Upper lobe of right lung (tissue), 1 donor: ENCODE results near the gene BMF. TPM values are rescaled to one million over a fixed set of nuclear protein-coding genes. Genes with fewer than 3 reads are reported as not detected.

ENCODE experiments used
- ATAC-seq: fragments of 200-7000 bp; cut with Tn5 transposase; one replicate; pipeline ENCODE4 v1.9.1; 2020; ENCODE audit warnings: mild to moderate bottlenecking, moderate library complexity
- DNase-seq: peaks from one replicate; pipeline ENCODE4 v3.0.0-alpha.2; 2020
- H3K27ac ChIP-seq: fragments of 200-600 bp; one replicate; pipeline ENCODE4 v1.8.0; 2022
- H3K27me3 ChIP-seq: fragments of 200-600 bp; one replicate; pipeline ENCODE4 v1.8.0; 2022; ENCODE audit warnings: mild to moderate bottlenecking
- H3K36me3 ChIP-seq: fragments of 200-600 bp; one replicate; pipeline ENCODE4 v1.8.0; 2022
- H3K4me1 ChIP-seq: fragments of 200-600 bp; one replicate; pipeline ENCODE4 v1.8.0; 2022
- H3K4me3 ChIP-seq: fragments of 200-600 bp; one replicate; pipeline ENCODE4 v1.8.0; 2022; ENCODE audit warnings: mild to moderate bottlenecking
- H3K9me3 ChIP-seq: fragments of 200-600 bp; one replicate; pipeline ENCODE4 v1.8.0; 2022
- intact Hi-C: fragments of 100-400 bp; cut with DNase I; formaldehyde crosslinking; loops from one replicate; pipeline ENCODE4 v1.11.0; 2022
- total RNA-seq: library from RNA; stranded (reverse); fragmentation: NEBNext Ultra II Directional; extraction: Animal tissue kit (Norgen Biotek cat#: 25700); gene quantifications from one replicate; pipeline ENCODE4 v1.2.1, GENCODE V29; 2021
- TF ChIP-seq, protein P1 (sequence below): fragments of 200-600 bp; IDR thresholded peaks from one replicate; pipeline ENCODE4 v1.8.0; 2022; ENCODE audit warnings: antibody characterized with exemption
- donor health status: DM: no; HTN: yes; CAD: no; lungs with severe emphysema.

The BMF gene
- total RNA-seq, 1 donor from 2014 or later: 15.4 TPM

DNA sequence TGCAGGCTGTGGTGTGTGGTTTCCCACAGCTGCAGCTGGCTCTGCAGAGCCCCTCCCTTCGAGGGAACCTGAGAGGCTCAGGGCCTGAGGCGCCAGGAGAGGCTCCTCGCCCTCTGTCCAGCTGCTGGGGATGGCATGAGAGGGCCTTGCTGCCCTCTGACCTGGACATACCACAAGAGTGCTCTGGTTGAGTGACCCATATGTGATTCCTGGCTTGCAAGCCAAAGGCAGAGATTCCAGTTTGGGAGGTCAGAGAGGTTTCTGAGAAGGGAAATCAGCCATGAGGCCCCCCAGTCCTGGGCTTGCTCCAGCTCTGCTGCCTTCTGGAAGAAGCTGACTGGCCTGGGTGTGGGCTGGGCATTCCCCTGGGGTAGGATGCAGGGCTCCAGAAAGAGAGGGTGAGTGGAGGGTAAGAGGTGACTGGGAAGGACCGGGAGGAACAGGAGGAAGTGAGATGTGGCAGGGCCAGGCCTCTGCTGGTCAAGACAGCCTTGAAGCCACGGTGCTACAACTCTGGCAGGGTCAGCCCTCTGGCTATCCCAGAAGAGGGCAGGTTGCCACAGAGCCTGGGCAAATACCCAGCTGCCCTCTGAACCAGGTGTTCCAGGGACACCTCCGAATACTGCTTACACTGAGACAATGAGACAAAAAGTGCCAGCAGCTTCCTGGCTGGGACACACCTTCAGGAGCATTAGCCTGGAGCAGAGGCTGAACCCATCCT is 53.7 kb downstream of the BMF start:
- Histone ChIP-seq H3K9me3 (no peaks in the 10 kb centered on the region), H3K27me3 (no peaks in the 10 kb centered on the region), H3K27ac (no peak overlapping the region), H3K4me3 (no peak overlapping the region), H3K36me3 (no peaks in the 10 kb centered on the region), H3K4me1 (peaks cover 15% of the 10 kb centered on the region)
- ATAC-seq (peak; percentile 36), DNase-seq (no peak)
- TF ChIP-seq, protein P1, sequence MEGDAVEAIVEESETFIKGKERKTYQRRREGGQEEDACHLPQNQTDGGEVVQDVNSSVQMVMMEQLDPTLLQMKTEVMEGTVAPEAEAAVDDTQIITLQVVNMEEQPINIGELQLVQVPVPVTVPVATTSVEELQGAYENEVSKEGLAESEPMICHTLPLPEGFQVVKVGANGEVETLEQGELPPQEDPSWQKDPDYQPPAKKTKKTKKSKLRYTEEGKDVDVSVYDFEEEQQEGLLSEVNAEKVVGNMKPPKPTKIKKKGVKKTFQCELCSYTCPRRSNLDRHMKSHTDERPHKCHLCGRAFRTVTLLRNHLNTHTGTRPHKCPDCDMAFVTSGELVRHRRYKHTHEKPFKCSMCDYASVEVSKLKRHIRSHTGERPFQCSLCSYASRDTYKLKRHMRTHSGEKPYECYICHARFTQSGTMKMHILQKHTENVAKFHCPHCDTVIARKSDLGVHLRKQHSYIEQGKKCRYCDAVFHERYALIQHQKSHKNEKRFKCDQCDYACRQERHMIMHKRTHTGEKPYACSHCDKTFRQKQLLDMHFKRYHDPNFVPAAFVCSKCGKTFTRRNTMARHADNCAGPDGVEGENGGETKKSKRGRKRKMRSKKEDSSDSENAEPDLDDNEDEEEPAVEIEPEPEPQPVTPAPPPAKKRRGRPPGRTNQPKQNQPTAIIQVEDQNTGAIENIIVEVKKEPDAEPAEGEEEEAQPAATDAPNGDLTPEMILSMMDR: no peak
- intact Hi-C loops: no loop called here

DNA sequence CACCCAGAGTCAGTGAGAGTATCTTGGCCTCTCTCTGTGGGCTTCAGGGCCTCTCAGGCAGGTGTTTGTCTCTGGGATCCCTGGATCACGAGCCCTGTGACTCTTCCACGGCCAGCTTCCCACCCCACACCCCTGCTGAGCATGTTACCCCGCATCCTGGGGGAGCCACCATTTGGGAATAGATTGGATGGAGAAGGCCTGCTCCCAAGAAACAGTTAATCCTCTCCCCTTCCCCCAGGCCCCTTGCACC is 54.1 kb downstream of the BMF start:
- H3K4me3 ChIP-seq: no peak overlapping the region
- no peaks in the 10 kb centered on the region for H3K9me3 ChIP-seq
- H3K36me3 ChIP-seq: no peaks in the 10 kb centered on the region
- H3K4me1 ChIP-seq: peaks cover 15% of the 10 kb centered on the region
- H3K27me3 ChIP-seq: no peaks in the 10 kb centered on the region
- intact Hi-C loops: no loop called here
- ATAC-seq: no peak
- DNase-seq: no peak
- H3K27ac ChIP-seq: no peak overlapping the region
- TF ChIP-seq, protein P1: no peak

DNA sequence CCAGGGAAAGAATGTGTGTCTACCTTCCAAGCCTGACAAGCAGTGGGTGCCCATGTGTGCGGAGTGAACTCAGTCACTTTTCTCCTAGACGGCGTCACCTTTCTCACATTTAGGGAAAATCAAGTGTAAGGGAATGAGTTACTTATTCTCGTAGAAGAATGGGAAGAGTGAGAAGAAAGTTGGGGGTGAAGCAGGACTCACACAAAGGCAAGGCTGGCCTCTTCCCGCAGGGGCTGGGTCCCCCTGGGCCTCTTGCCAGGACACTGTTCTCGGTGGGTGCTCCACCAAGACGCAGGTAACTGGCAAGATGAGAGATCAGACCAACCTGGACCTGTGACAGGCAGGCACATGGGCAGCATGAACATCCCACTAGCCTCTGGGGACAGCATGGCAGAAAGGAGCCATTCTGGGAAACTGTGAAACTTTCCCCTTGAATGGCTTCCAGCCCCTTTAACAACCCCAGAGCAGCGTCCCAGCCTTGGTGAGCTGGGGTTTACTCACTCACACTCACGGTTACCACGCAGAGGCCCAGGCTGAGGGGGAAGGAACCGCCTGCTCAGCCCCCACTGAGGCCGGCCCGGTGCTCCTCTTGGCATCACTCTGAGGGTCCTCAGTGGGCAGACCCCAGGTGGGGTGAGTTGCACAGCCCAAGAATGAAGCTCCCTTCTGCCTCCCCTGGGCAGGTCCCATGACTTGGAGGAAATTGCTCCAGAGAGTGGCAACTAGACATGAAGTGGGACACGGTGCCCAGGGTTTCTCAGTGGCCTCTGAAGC is 54.7 kb downstream of the BMF start:
- Histone ChIP-seq H3K9me3 (no peaks in the 10 kb centered on the region), H3K36me3 (no peaks in the 10 kb centered on the region), H3K27me3 (no peaks in the 10 kb centered on the region), H3K4me3 (no peak overlapping the region), H3K4me1 (peaks cover 15% of the 10 kb centered on the region), H3K27ac (no peak overlapping the region)
- ATAC-seq: no peak
- TF ChIP-seq, protein P1: no peak
- DNase-seq: no peak
- intact Hi-C loops: no loop called here

DNA sequence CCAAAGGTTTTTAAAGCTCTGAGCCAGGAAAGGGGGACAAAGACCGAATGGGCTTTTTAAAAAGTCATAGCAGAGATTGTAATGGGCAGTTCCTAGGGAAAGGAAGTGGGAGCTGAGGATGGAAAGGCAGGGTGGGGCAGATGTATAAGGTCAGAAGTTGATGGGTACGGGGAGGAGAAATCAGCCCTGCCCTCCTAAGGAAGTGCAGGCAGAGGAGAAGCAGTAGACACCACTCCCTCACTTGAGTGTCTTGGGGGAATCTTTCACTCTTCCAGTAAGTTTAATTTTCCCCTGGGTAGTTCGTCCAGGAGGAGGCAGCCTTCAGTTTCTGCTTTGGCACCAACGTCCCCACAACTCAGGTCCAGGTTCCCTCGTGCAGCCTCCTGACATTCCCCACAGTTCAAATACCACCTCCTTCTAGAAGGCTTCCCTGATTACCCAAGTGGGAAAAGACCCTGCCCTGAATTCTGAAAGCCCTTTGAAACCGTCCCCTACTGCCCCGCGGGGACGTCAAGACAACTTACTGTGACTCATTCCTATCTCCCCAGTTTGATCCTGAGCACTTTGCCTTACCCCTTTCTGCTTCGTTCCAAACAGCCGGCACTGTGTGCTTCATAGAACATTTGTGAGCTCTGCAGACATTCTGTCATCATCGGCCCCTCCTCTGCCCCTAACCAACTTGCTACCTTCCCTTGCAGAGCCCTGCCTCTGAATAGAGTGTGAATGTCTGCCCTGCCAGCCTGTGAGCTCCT is 55.4 kb downstream of the BMF start:
- DNase-seq: no peak

DNA sequence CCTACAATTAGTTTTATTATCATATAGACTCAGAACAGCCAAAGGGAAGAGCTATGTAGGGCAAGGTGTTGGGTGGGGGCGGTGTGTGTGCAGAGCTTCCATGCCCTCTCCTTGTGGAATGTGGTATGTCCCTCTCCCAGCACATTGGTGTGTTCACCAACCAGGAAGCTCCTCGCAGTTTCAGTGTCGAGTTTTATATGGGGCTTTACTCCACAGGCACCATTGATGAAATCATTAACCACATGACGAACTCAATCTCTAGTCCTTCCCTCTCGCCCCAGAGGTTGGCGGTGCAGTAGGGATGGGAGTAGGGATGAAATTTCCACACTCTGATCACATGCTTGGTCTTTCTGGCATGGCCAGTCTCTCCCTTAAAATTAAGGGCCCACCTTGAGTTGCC is 56.1 kb downstream of the BMF start:
- DNase-seq: no peak

More for the DNA sequence above, 55.4 kb downstream of the BMF start:
- Histone ChIP-seq H3K9me3 (no peaks in the 10 kb centered on the region), H3K27ac (no peak overlapping the region), H3K36me3 (no peaks in the 10 kb centered on the region), H3K27me3 (no peaks in the 10 kb centered on the region), H3K4me1 (peaks cover 23% of the 10 kb centered on the region), H3K4me3 (no peak overlapping the region)
- TF ChIP-seq, protein P1: peak; percentile 14
- ATAC-seq: peak; percentile 4
- intact Hi-C loops: no loop called here

More for the DNA sequence above, 56.1 kb downstream of the BMF start:
- no peak overlapping the region for H3K27ac ChIP-seq
- TF ChIP-seq, protein P1: no peak
- no peaks in the 10 kb centered on the region for H3K27me3 ChIP-seq
- H3K4me3 ChIP-seq: no peak overlapping the region
- no peaks in the 10 kb centered on the region for H3K9me3 ChIP-seq
- ATAC-seq: peak; percentile 32
- no peaks in the 10 kb centered on the region for H3K36me3 ChIP-seq
- peaks cover 30% of the 10 kb centered on the region for H3K4me1 ChIP-seq
- intact Hi-C loops: no loop called here
